ENCODE results near the gene EBF4. TPM values are rescaled to one million over a fixed set of nuclear protein-coding genes. Genes with fewer than 3 reads are reported as not detected.

Gene EBF4
- total and polyA plus RNA-seq, 2 donors (not counting 1 experiment from before 2014, with no cell fraction given) = 0.81 to 5.0 TPM

- Histone ChIP-seq H2AFZ (ENCODE audit: insufficient read depth, low read depth, low read length, poor library complexity, severe bottlenecking) (no peak overlapping the region), H3K4me3 (ENCODE audit: control extremely low read depth in 1 of 5, extremely low read depth in 1 of 5, insufficient read depth in 1 of 5, low read depth in 2 of 5, low read length in 4 of 5) (no peak overlapping the region), H3K4me1 (ENCODE audit: control insufficient read depth in 2 of 2, insufficient read depth in 2 of 2, low read length in 2 of 2) (peaks cover 18 to 23% of the 10 kb centered on the region in 2 donors), H3K79me2 (ENCODE audit: control insufficient read depth, insufficient read depth, low read length) (no peaks in the 10 kb centered on the region), H3K9ac (ENCODE audit: low read length) (no peak overlapping the region), H3K27ac (ENCODE audit: low read length in 2 of 2) (no peak overlapping the region), H3K9me3 (ENCODE audit: control extremely low read depth in 1 of 3, control insufficient read depth in 2 of 3, insufficient read depth in 1 of 3, low read length in 2 of 3) (peaks cover 0 to 11% (median 0%) of the 10 kb centered on the region in 3 donors), H3K27me3 (replicated peaks in 1 of 4; ENCODE audit: control extremely low read depth in 1 of 4, control insufficient read depth in 3 of 4, insufficient read depth in 4 of 4, low read length in 3 of 4) (peaks cover 0 to 39% (median 2%) of the 10 kb centered on the region in 4 experiments), H3K4me2 (replicated peaks; ENCODE audit: low read depth, low read length, poor library complexity, severe bottlenecking) (no peak overlapping the region), H3K36me3 (replicated peaks in 1 of 2; ENCODE audit: control extremely low read depth in 1 of 2, control insufficient read depth in 1 of 2, extremely low read depth in 1 of 2, insufficient read depth in 2 of 2, low read length in 1 of 2) (no peaks in the 10 kb centered on the region), H4K20me1 (ENCODE audit: control insufficient read depth, insufficient read depth, low read length, poor library complexity, severe bottlenecking) (no peaks in the 10 kb centered on the region)
- intact Hi-C loops (cut with micrococcal nuclease) = no loop called here
- DNase-seq = no peak
- Mint-ChIP-seq H3K9me3 (ENCODE audit: insufficient read depth) (no peaks in the 10 kb centered on the region), H3K4me3 (no peak overlapping the region), H3K27ac (no peak overlapping the region), H3K27me3 (peaks cover 46% of the 10 kb centered on the region), H3K4me1 (peaks cover 26% of the 10 kb centered on the region)
- CTCF ChIA-PET = no interaction called here
- no peak for TF ChIP-seq EZH2 (IDR thresholded peaks at IDR 0.05; ENCODE audit: borderline replicate concordance, insufficient read depth, low read depth, low read length, poor library complexity, severe bottlenecking)
- TF ChIP-seq, protein P1, sequence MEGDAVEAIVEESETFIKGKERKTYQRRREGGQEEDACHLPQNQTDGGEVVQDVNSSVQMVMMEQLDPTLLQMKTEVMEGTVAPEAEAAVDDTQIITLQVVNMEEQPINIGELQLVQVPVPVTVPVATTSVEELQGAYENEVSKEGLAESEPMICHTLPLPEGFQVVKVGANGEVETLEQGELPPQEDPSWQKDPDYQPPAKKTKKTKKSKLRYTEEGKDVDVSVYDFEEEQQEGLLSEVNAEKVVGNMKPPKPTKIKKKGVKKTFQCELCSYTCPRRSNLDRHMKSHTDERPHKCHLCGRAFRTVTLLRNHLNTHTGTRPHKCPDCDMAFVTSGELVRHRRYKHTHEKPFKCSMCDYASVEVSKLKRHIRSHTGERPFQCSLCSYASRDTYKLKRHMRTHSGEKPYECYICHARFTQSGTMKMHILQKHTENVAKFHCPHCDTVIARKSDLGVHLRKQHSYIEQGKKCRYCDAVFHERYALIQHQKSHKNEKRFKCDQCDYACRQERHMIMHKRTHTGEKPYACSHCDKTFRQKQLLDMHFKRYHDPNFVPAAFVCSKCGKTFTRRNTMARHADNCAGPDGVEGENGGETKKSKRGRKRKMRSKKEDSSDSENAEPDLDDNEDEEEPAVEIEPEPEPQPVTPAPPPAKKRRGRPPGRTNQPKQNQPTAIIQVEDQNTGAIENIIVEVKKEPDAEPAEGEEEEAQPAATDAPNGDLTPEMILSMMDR (IDR thresholded peaks at IDR 0.05) = no peak
- POLR2A ChIA-PET = no interaction called here
- 92% methylated on average over 19 of the region's 20 CpGs for WGBS (ENCODE audit: insufficient coverage)
- ATAC-seq (ENCODE audit: low read depth) = no peak
Observed at GRCh38 chr20:2796011-2796660, 103.6 kb downstream of the EBF4 start.

GRCh38 chr20:2797136-2797983 lies 104.8 kb downstream of the EBF4 start:
- ATAC-seq (ENCODE audit: low read depth) (no peak), DNase-seq (no peak)
- intact Hi-C loops (cut with micrococcal nuclease) = no loop called here
- POLR2A ChIA-PET = no interaction called here
- WGBS (ENCODE audit: insufficient coverage) = 75% methylated on average over 16 of the region's 16 CpGs
- Histone ChIP-seq H2AFZ (ENCODE audit: insufficient read depth, low read depth, low read length, poor library complexity, severe bottlenecking) (no peak overlapping the region), H3K79me2 (ENCODE audit: control insufficient read depth, insufficient read depth, low read length) (no peaks in the 10 kb centered on the region), H3K4me2 (replicated peaks; ENCODE audit: low read depth, low read length, poor library complexity, severe bottlenecking) (no peak overlapping the region), H3K9ac (ENCODE audit: low read length) (no peak overlapping the region), H3K9me3 (ENCODE audit: control extremely low read depth in 1 of 3, control insufficient read depth in 2 of 3, insufficient read depth in 1 of 3, low read length in 2 of 3) (peaks cover 0 to 15% (median 0%) of the 10 kb centered on the region in 3 donors), H3K4me3 (ENCODE audit: control extremely low read depth in 1 of 5, extremely low read depth in 1 of 5, insufficient read depth in 1 of 5, low read depth in 2 of 5, low read length in 4 of 5) (no peak overlapping the region), H4K20me1 (ENCODE audit: control insufficient read depth, insufficient read depth, low read length, poor library complexity, severe bottlenecking) (no peaks in the 10 kb centered on the region), H3K36me3 (replicated peaks in 1 of 2; ENCODE audit: control extremely low read depth in 1 of 2, control insufficient read depth in 1 of 2, extremely low read depth in 1 of 2, insufficient read depth in 2 of 2, low read length in 1 of 2) (no peaks in the 10 kb centered on the region), H3K27me3 (replicated peaks in 1 of 4; ENCODE audit: control extremely low read depth in 1 of 4, control insufficient read depth in 3 of 4, insufficient read depth in 4 of 4, low read length in 3 of 4) (peaks cover 0 to 47% (median 4%) of the 10 kb centered on the region in 4 experiments), H3K4me1 (ENCODE audit: control insufficient read depth in 2 of 2, insufficient read depth in 2 of 2, low read length in 2 of 2) (peaks cover 22 to 26% of the 10 kb centered on the region in 2 donors), H3K27ac (ENCODE audit: low read length in 2 of 2) (no peak overlapping the region)
- no peak for TF ChIP-seq EZH2 (IDR thresholded peaks at IDR 0.05; ENCODE audit: borderline replicate concordance, insufficient read depth, low read depth, low read length, poor library complexity, severe bottlenecking)
- TF ChIP-seq, protein P1 (IDR thresholded peaks at IDR 0.05) = no peak
- CTCF ChIA-PET = interaction anchor here (0.9 kb wide), 1 partner anchor 24 kb away, joined by 4 read pairs; no protein-coding TSS in a partner anchor
- no peak overlapping the region for H3K27ac Mint-ChIP-seq
- peaks cover 32% of the 10 kb centered on the region for H3K4me1 Mint-ChIP-seq
- no peak overlapping the region for H3K4me3 Mint-ChIP-seq
- H3K9me3 Mint-ChIP-seq (ENCODE audit: insufficient read depth) = no peaks in the 10 kb centered on the region
- H3K27me3 Mint-ChIP-seq = peaks cover 47% of the 10 kb centered on the region
